NCI-H2196 (cell line): ENCODE data around the gene SCPEP1.

ENCODE experiments used
- DNase-seq: peaks from one replicate; lab custom pipeline; 2025; ENCODE audit not compliant: unreplicated experiment; lab: John Stamatoyannopoulos, UW

SCPEP1 gene

GRCh38 chr17:57037411-57037810, 59.5 kb downstream of the SCPEP1 start:
- no peak for DNase-seq

- DNase-seq, result no peak
Measured at GRCh38 chr17:57038486-57038885, 60.6 kb downstream of the SCPEP1 start.

- no peak for DNase-seq
Measured at GRCh38 chr17:57040571-57040970, 62.6 kb downstream of the SCPEP1 start.

- no peak for DNase-seq
Measured at GRCh38 chr17:57043276-57043675, 65.3 kb downstream of the SCPEP1 start.

GRCh38 chr17:57044976-57045867, 67.3 kb downstream of the SCPEP1 start:
- DNase-seq, result no peak

GRCh38 chr17:57045868-57046704, 68.2 kb downstream of the SCPEP1 start:
- DNase-seq, result no peak

GRCh38 chr17:57046749-57047148, 68.8 kb downstream of the SCPEP1 start:
- DNase-seq, result no peak

GRCh38 chr17:57048096-57048495, 70.2 kb downstream of the SCPEP1 start:
- DNase-seq, result no peak

GRCh38 chr17:57050306-57050705, 72.4 kb downstream of the SCPEP1 start:
- DNase-seq, result no peak

- DNase-seq, result peak; percentile 85
Measured at GRCh38 chr17:57051886-57052361, 74.0 kb downstream of the SCPEP1 start.
